K562 (cell line): Measurements from ENCODE around the gene SIRPA. TPM values are rescaled to one million over a fixed set of nuclear protein-coding genes. Genes with fewer than 3 reads are reported as not detected.

Experiments
- ATF3 ChIP-seq, 2 experiments: fragments of 450-650 bp in 1 of 2; sonication (generic) in 1 of 2; formaldehyde crosslinking in 1 of 2; IDR thresholded peaks in 1 of 2; conservative IDR thresholded peaks in 1 of 2; 2 replicates each; pipeline versions ENCODE4 v1.6.1 to v1.8.1; 2016 to 2023; ENCODE audit warnings: mild to moderate bottlenecking in 2 of 2, moderate library complexity in 2 of 2, inconsistent platforms in 1 of 2, missing genetic modification reagents in 1 of 2
- BHLHE40 ChIP-seq: IDR thresholded peaks from 2 replicates; pipeline ENCODE4 v1.6.1; 2011; ENCODE audit warnings: low read length, improper control_type of control experiment
- CHD4 ChIP-seq: fragments of 200-600 bp; sonication (generic); IDR thresholded peaks from 3 replicates; pipeline ENCODE4 v1.6.1; 2012; ENCODE audit warnings: low read depth, mild to moderate bottlenecking, mixed read lengths, low read length, inconsistent platforms; ENCODE audit not compliant: insufficient read depth, insufficient replicate concordance, poor library complexity, severe bottlenecking
- FOSL1 ChIP-seq: fragments of 200-800 bp; sonication (Bioruptor generic); conservative IDR thresholded peaks from 2 replicates; pipeline ENCODE4 v1.6.1; 2016; ENCODE audit warnings: missing genetic modification characterization, missing compliant biosample characterization
- HMG20B ChIP-seq: fragments of 250-450 bp; sonication (Bioruptor Pico); IDR thresholded peaks from 2 replicates; pipeline ENCODE4 v1.5.0; 2021; ENCODE audit warnings: mild to moderate bottlenecking
- JUND ChIP-seq, 2 experiments: IDR thresholded peaks; 2 replicates in 1 of 2; 3 replicates in 1 of 2; pipeline ENCODE4 v1.6.1; 2011; ENCODE audit warnings: borderline replicate concordance in 2 of 2, low read depth in 2 of 2, low read length in 2 of 2, improper control_type of control experiment in 1 of 2, missing biosample characterization in 1 of 2, missing genetic modification characterization in 1 of 2, missing genetic modification reagents in 1 of 2
- NFYB ChIP-seq: IDR thresholded peaks from 2 replicates; pipeline ENCODE4 v1.6.1; 2011; ENCODE audit warnings: mild to moderate bottlenecking, moderate library complexity; ENCODE audit not compliant: insufficient read length; ENCODE audit errors: extremely low read depth
- PHTF2 ChIP-seq: fragments of 250-450 bp; sonication (Bioruptor Pico); IDR thresholded peaks from 2 replicates; pipeline ENCODE4 v1.5.0; 2021; ENCODE audit warnings: mild to moderate bottlenecking
- polyA plus RNA-seq, 8 experiments: library from polyadenylated mRNA; depleted of rRNA in 4 of 8; stranded (reverse) in 5 of 8; unstranded in 3 of 8; fragments of >200 nt; fragmentation: Nextera tagmentation in 2 of 8; fragmentation: Illumina TruSeq in 1 of 8; extraction: Ambion mirVana in 2 of 8; extraction: Trizol in 1 of 8; gene quantifications; 2 replicates each; pipeline versions ENCODE4 v1.2.1 to v1.2.3, GENCODE V29; 2011 to 2014; ENCODE audit warnings: inconsistent platforms in 1 of 8, missing spikeins in 1 of 8
- total RNA-seq, 7 experiments: library from RNA; depleted of rRNA in 6 of 7; stranded (reverse); fragments of >200 nt in 6 of 7; fragmentation: Illumina TruSeq in 2 of 7; extraction: Trizol in 2 of 7; gene quantifications; 2 replicates each; pipeline versions ENCODE4 v1.2.1 to v1.2.3, GENCODE V29; 2011 to 2021; ENCODE audit warnings: low replicate concordance in 1 of 7
- TF ChIP-seq, protein P1 (sequence below): IDR thresholded peaks from 2 replicates; pipeline ENCODE4 v1.6.1; 2012; ENCODE audit warnings: low read depth, low read length, improper control_type of control experiment, borderline replicate concordance

SIRPA gene
- total and polyA plus RNA-seq, 9 of the 15 experiments (the other 6 are each of a cell fraction or from before 2014, with no cell fraction given), result 0.01 to 0.40 (median 0.11) TPM; not detected in 2

- peak; percentile 75; the same call in 1 of the 2 replicates for TF ChIP-seq JUND (IDR thresholded peaks at IDR 0.05; ENCODE audit: borderline replicate concordance, low read depth, low read length)
- peak; percentile 73; the same call in 2 of the 3 replicates for TF ChIP-seq JUND (tag; IDR thresholded peaks at IDR 0.05; ENCODE audit: borderline replicate concordance, low read depth, low read length)
- no peak for TF ChIP-seq PHTF2 (CRISPR knock-in tag)
- peak; percentile 74 for TF ChIP-seq ATF3 (IDR thresholded peaks at IDR 0.05)
- no peak for TF ChIP-seq ATF3 (CRISPR knock-in tag; conservative IDR thresholded peaks at IDR 0.05)
- peak; percentile 29; the same call in 1 of the 2 replicates for TF ChIP-seq BHLHE40
- no peak for TF ChIP-seq HMG20B (CRISPR knock-in tag)
- TF ChIP-seq FOSL1 (tag), result peak; percentile 51
- no peak for TF ChIP-seq CHD4
- no peak for TF ChIP-seq NFYB
- TF ChIP-seq, protein P1, sequence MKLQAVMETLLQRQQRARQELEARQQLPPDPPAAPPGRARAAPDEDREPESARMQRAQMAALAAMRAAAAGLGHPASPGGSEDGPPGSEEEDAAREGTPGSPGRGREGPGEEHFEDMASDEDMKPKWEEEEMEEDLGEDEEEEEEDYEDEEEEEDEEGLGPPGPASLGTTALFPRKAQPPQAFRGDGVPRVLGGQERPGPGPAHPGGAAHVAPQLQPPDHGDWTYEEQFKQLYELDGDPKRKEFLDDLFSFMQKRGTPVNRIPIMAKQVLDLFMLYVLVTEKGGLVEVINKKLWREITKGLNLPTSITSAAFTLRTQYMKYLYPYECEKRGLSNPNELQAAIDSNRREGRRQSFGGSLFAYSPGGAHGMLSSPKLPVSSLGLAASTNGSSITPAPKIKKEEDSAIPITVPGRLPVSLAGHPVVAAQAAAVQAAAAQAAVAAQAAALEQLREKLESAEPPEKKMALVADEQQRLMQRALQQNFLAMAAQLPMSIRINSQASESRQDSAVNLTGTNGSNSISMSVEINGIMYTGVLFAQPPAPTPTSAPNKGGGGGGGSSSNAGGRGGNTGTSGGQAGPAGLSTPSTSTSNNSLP, result no peak
These were observed 31.9 kb upstream of the SIRPA start (continued) for GRCh38 chr20:1863296-1863695.
